SU-DHL-6 (cell line): ENCODE data around the gene CCM2.

ENCODE experiments used
- H2AFZ ChIP-seq: fragments of 200-600 bp; sonication (generic); 2 replicates; pipeline ENCODE4 v1.6.1; 2014; ENCODE audit warnings: low read depth, mild to moderate bottlenecking, moderate library complexity, mixed read lengths, antibody characterized with exemption, low read length; ENCODE audit not compliant: severe bottlenecking
- H3F3A ChIP-seq: fragments of 200-600 bp; shearing (Covaris generic); 2 replicates; pipeline ENCODE4 v1.6.0; 2016; ENCODE audit warnings: antibody characterized with exemption, mild to moderate bottlenecking; ENCODE audit not compliant: insufficient read depth
- H3K27ac ChIP-seq: fragments of 200-600 bp; sonication (generic); 2 replicates; pipeline ENCODE4 v1.5.1; 2016; ENCODE audit warnings: low read depth, mild to moderate bottlenecking, low read length, moderate library complexity, mixed read lengths
- H3K27me3 ChIP-seq: fragments of 200-600 bp; sonication (generic), shearing (Covaris generic); 2 replicates; pipeline ENCODE4 v1.6.0; 2014; ENCODE audit warnings: mild to moderate bottlenecking, low read length
- H3K36me3 ChIP-seq: fragments of 200-600 bp; sonication (generic); 2 replicates; pipeline ENCODE4 v1.6.1; 2014; ENCODE audit warnings: mild to moderate bottlenecking, low read length, mixed read lengths
- H3K4me2 ChIP-seq: fragments of 300-600, 200-600 bp; shearing (Covaris generic), sonication (generic); 2 replicates; pipeline ENCODE4 v1.6.0; 2014; ENCODE audit warnings: low read length, low read depth, mild to moderate bottlenecking; ENCODE audit not compliant: poor library complexity, severe bottlenecking
- H3K4me3 ChIP-seq: fragments of 200-600 bp; sonication (generic); 2 replicates; pipeline ENCODE4 v1.5.1; 2014; ENCODE audit warnings: antibody characterized with exemption, low read length, mild to moderate bottlenecking, mixed read lengths; ENCODE audit not compliant: insufficient read depth, poor library complexity, severe bottlenecking
- H3K79me2 ChIP-seq: fragments of 200-600 bp; sonication (generic); 2 replicates; pipeline ENCODE4 v1.6.1; 2014; ENCODE audit warnings: mild to moderate bottlenecking, low read length, moderate library complexity; ENCODE audit not compliant: insufficient read depth
- H3K9ac ChIP-seq: fragments of 200-600 bp; sonication (generic); 2 replicates; pipeline ENCODE4 v1.7.0; 2014; ENCODE audit warnings: mild to moderate bottlenecking, low read length
- H3K9me2 ChIP-seq: fragments of 200-600 bp; sonication (generic); replicated peaks from 2 replicates; pipeline ENCODE4 v1.6.1; 2014; ENCODE audit warnings: low read length; ENCODE audit not compliant: insufficient read depth
- H3K9me3 ChIP-seq: fragments of 200-600 bp; sonication (generic); 2 replicates; pipeline ENCODE4 v1.6.1; 2014; ENCODE audit warnings: low read length, mixed read lengths; ENCODE audit not compliant: insufficient read depth
- H4K20me1 ChIP-seq: fragments of 200-600 bp; sonication (generic); 2 replicates; pipeline ENCODE4 v1.6.1; 2014; ENCODE audit warnings: low read depth, mild to moderate bottlenecking, antibody characterized with exemption, low read length, moderate library complexity, mixed read lengths
- EZH2phosphoT487 ChIP-seq: fragments of 200-600 bp; sonication (generic), shearing (Covaris generic); conservative IDR thresholded peaks from 2 replicates; pipeline ENCODE4 v1.6.1; 2018; ENCODE audit warnings: mild to moderate bottlenecking, antibody characterized with exemption, low read length, moderate library complexity, mixed read lengths
- TF ChIP-seq, protein P1 (sequence below): fragments of 200-600 bp; sonication (generic); IDR thresholded peaks from one replicate; pipeline ENCODE4 v1.5.1; 2017; ENCODE audit warnings: antibody characterized with exemption, mild to moderate bottlenecking, low read length, moderate library complexity; ENCODE audit not compliant: insufficient read depth, poor library complexity, severe bottlenecking

Gene CCM2

DNA sequence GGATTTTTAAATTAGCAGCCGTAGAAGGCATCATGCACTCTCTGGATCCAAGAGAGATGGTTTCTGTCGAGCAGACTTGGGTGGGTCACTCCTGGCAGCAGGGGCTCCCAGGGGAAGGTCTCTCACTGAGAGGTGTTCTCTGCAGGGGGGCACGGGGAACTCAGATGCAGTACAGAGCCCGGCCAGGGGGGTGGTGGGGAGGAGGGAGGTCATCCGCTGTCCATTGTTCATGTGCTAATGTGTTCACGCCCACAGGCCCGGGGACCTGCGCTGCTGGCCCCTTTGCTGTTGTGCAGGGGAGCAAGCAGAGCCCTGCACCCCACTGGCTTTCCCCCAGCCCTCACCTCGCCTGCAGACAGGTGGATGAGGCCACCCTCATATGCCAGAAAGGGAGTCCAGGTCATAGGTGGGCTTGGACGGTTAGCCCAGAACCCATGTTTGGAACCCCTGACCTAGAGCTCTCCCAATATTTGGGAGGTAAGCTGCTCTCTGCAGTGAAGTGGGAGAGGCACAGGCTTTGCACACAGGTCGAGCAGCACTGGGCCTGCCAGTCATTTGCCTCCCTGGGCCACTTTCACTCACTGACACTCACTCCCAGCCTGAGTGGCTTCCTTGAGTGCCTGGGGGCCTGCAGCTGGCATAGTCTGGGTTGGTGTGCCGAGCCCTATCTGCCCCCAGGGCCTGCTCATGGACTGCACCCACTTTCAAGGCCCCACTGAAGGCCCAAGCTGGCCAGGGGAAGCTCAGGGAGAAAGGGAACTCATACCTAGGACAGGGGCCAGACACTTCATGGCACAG is 124.1 kb downstream of the CCM2 start:
- TF ChIP-seq EZH2phosphoT487, result no peak
- TF ChIP-seq, protein P1, sequence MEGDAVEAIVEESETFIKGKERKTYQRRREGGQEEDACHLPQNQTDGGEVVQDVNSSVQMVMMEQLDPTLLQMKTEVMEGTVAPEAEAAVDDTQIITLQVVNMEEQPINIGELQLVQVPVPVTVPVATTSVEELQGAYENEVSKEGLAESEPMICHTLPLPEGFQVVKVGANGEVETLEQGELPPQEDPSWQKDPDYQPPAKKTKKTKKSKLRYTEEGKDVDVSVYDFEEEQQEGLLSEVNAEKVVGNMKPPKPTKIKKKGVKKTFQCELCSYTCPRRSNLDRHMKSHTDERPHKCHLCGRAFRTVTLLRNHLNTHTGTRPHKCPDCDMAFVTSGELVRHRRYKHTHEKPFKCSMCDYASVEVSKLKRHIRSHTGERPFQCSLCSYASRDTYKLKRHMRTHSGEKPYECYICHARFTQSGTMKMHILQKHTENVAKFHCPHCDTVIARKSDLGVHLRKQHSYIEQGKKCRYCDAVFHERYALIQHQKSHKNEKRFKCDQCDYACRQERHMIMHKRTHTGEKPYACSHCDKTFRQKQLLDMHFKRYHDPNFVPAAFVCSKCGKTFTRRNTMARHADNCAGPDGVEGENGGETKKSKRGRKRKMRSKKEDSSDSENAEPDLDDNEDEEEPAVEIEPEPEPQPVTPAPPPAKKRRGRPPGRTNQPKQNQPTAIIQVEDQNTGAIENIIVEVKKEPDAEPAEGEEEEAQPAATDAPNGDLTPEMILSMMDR, result no peak
- H2AFZ ChIP-seq, result no peak overlapping the region
- no peaks in the 10 kb centered on the region for H3K79me2 ChIP-seq
- H4K20me1 ChIP-seq, result no peaks in the 10 kb centered on the region
- H3K4me3 ChIP-seq, result no peak overlapping the region
- H3K4me2 ChIP-seq, result no peak overlapping the region
- no peaks in the 10 kb centered on the region for H3F3A ChIP-seq
- H3K27ac ChIP-seq, result no peak overlapping the region
- no peaks in the 10 kb centered on the region for H3K27me3 ChIP-seq
- H3K36me3 ChIP-seq, result no peaks in the 10 kb centered on the region
- no peak overlapping the region for H3K9ac ChIP-seq
- no peaks in the 10 kb centered on the region for H3K9me2 ChIP-seq
- H3K9me3 ChIP-seq, result no peaks in the 10 kb centered on the region

DNA sequence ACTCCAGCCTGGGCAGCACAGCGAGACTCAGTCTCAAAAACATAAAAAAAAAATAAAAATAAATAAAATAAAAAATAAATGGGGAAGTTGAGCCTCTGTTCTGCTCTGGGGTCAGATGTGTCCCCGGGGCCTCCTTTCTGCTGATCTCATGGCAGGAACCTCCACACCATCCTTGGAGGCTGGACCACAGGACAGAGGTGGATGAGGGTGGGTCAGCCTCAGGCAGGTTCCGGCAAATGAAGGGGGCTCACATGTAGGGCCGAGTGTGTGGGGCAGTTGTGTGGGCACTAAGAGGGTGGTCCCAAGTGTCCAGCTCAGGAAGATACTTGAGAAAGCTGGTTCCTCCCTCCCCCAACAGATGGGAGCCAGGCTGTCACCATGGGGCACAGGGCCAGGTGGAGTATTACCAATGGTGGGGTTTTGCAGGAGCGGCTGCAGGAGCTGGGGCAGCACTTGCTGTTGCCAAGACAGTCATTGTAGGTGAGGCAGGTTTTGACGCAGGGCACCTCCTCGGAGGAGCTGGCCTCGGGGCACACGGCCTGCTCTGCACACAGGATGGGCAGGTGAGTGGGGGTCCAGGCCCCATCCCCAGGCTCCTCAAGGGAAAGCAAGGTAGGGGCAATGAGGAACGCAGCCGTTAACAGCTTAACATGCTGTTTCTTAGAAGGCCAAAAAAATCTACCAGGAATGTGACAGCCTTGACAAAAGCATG is 125.3 kb downstream of the CCM2 start:
- no peak overlapping the region for H3K4me2 ChIP-seq
- no peak overlapping the region for H3K27ac ChIP-seq
- H3K9ac ChIP-seq, result no peak overlapping the region
- H2AFZ ChIP-seq, result no peak overlapping the region
- H3F3A ChIP-seq, result no peaks in the 10 kb centered on the region
- H3K9me3 ChIP-seq, result no peaks in the 10 kb centered on the region
- no peaks in the 10 kb centered on the region for H4K20me1 ChIP-seq
- H3K79me2 ChIP-seq, result no peaks in the 10 kb centered on the region
- no peaks in the 10 kb centered on the region for H3K27me3 ChIP-seq
- H3K4me3 ChIP-seq, result no peak overlapping the region
- H3K9me2 ChIP-seq, result no peaks in the 10 kb centered on the region
- TF ChIP-seq, protein P1, result no peak
- no peak for TF ChIP-seq EZH2phosphoT487
- H3K36me3 ChIP-seq, result no peaks in the 10 kb centered on the region
